Activated naive CD4-positive, alpha-beta T cell treated with anti-CD3 and anti-CD28 coated beads, Interleukin-2, amount 50 U/mL, for 16 hours (primary cell): ENCODE data around the gene OR10S1.
"Not testable (repeated sequence)": the region's sequence is repeated elsewhere in the genome, so short reads cannot be mapped to it uniquely, and the experiment has no call there.

Experiments used
- DNase-seq: peaks from one replicate; pipeline ENCODE4 v3.0.0-alpha.2; 2020

OR10S1 gene

DNA sequence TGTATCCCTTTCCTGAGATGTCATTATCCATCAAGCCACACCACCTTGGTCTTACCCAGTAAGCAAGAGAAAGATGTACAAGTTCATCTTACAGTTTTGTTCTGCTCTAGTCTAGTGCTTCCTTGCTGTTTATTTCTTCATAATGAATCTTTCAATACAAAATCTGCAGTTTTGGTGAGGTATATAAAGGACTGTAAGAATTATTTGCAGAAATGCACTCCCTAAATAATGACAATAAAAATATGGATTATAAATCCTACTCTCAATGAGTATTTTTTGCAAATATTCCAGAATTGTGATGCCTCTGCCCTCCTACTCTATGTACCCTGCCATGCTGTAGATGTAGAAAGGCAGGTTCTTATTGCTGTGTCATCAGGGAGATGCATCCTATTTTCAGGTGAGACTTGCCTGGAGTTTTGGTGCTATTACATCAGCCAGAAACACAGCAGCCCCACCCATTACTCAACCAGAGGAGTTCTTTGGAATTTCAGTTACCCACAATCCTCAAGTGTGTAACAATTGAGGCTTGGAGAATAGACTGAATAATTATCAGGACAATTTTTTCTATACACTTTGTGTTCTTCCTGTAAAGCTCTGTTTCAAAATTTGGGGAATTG, at the start of gene OR10S1:
TSS of gene OR10S1 (minus strand) at position 51 of the 617 bp plus-strand sequence. CDS start 117 bp downstream, outside the sequence.
- DNase-seq: no peak

GRCh38 chr11:124026498-124026897, 48.9 kb upstream of the OR10S1 start, which contains the start of gene OR10G8:
Gene OR10G8 (plus strand): TSS chr11:124026798. CDS start chr11:124029623, 2,825 bp downstream.
- no peak for DNase-seq

DNA sequence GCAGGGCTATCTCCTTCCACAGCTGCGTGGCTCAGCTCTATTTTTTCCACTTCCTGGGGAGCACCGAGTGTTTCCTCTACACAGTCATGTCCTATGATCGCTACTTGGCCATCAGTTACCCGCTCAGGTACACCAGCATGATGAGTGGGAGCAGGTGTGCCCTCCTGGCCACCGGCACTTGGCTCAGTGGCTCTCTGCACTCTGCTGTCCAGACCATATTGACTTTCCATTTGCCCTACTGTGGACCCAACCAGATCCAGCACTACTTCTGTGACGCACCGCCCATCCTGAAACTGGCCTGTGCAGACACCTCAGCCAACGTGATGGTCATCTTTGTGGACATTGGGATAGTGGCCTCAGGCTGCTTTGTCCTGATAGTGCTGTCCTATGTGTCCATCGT, 38.3 kb upstream of the OR10S1 start:
- not testable (repeated sequence) for DNase-seq

DNA sequence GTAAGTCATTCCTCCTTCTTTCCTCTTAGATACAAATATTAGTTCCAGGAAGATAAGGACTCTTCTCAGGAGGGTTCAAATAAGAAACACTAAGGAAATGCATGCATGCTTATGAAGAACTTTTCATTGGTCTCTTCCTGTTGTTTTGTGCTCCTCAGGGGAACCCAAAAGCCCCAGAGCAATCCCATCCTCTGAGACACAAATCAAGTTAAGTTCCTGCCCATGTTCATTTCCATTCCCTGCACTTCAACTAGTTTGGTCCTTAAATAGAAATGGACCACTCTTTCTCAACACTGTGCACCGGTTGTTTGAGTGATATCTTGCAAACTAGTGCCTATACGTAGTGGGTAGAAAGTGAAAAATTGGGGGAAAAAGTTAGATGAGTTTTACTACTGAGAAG, 35.1 kb upstream of the OR10S1 start, which contains the start of gene OR10G4:
TSS of gene OR10G4 (plus strand) at position 301 of the 400 bp plus-strand sequence. CDS start 2,578 bp downstream, outside the sequence.
- no peak for DNase-seq

DNA sequence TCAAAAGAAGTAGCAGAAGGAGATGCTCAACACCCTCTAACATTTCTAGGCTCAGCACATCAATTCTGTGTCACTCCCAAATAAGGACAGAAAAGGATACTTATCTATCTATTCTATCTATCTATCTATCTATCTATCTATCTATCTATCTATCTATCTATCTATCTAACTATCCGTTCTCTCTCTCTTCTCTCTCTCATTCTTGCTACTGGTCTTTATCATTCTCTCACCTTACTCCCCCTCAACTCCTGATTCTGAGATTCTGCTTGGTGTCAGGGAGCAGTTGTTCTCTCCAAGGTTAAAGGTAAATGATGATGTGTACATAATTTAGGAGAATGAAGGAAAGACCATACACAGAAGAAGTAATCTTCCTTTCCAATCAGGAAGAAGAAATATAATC, 17.5 kb upstream of the OR10S1 start, which contains the start of gene OR10G6:
TSS of gene OR10G6 (minus strand) at position 43 of the 400 bp plus-strand sequence. CDS start at position 43, 0 bp downstream.
- no peak for DNase-seq

GRCh38 chr11:123979311-123979710, 1.7 kb upstream of the OR10S1 start:
- DNase-seq: no peak

DNA sequence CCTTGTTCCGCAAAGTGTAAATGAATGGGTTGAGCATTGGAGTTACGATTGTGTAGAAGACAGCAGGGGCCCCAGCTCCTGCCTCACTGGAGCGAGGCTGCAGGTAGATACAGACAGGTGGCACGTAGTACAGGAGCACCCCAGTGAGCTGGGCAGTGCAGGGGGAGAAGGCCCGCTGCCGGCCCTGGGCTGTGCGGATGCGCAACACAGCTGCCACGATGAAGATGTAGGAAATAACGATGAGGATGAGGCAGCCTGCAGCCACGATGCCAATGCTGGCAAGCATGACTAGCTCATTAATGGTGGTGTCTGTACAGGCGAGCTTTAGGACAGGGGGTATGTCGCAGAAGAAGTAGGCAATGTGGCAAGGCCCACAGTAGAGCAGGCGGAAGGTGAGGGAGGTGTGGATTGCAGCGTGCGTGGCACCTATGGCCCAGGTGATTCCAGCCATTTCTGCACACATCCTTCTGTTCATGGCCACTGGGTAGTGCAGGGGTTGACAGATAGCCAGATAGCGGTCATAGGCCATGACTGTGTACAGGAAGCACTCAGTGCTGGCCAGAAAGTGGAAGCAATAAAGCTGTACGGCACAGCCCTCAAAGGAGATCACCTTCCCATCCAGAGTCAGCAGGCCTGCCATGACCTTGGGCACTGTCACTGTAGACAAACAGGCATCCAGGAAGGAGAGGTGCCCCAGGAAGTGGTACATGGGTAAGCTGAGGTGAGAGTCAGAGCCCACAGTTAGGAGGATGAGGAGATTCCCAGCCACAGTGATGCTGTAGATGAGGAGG, 616 bp downstream of the OR10S1 start:
- no peak for DNase-seq

DNA sequence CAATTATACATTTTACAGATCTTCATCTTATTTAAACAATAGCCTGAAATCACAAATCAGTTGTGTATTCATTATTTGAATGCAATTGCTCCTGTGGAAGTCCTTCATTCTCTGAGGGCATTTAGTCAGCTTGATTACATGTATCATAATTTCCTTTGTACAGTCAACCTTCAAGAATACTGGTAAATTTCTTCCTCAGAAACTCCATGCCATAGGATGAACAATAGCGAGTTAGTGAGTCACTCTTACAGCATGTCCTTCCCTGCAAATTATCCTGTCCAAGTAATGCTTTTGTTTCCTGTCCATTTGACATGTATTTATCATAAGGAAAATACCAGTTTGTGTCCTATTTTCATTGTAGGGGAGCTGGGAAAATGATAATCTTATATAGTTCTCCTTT, 3.8 kb downstream of the OR10S1 start:
- DNase-seq: no peak

- DNase-seq: no peak
Observed at GRCh38 chr11:123956752-123957151, 20.8 kb downstream of the OR10S1 start.

GRCh38 chr11:123945132-123945531, 32.4 kb downstream of the OR10S1 start:
- DNase-seq: no peak

- DNase-seq: no peak
Observed at GRCh38 chr11:123943738-123944137, 33.8 kb downstream of the OR10S1 start, which contains the start of gene OR6T1. Gene OR6T1 (minus strand): TSS chr11:123943838. CDS start chr11:123943838, 0 bp downstream.

- DNase-seq: no peak
Observed at GRCh38 chr11:123942413-123942812, 35.2 kb downstream of the OR10S1 start.

- DNase-seq: no peak
Observed at GRCh38 chr11:123939317-123939716, 38.3 kb downstream of the OR10S1 start, which contains the start of gene OR4D5. Gene OR4D5 (plus strand): TSS chr11:123939617. CDS start chr11:123939617, 0 bp downstream.
